Measurements from ENCODE around the gene LAPTM4A. TPM values are rescaled to one million over a fixed set of nuclear protein-coding genes. Genes with fewer than 3 reads are reported as not detected.

LAPTM4A gene
- polyA plus RNA-seq, result 254 to 509 TPM (median 460 TPM) in 3 replicates
- 67.7 TPM for polyA plus RNA-seq (2011; ENCODE audit: low read depth)
- polyA plus RNA-seq (2011; cell fraction: cytosol; rRNA removed), result 226 and 462 TPM in 2 replicates
- polyA plus RNA-seq (2011; cell fraction: nucleus; rRNA removed), result 737 and 886 TPM in 2 replicates
- 148 and 245 TPM in 2 replicates for polyA plus RNA-seq (2012; ENCODE audit: low replicate concordance)
- 40.9 to 255 TPM (median 189 TPM) in 3 replicates for polyA minus RNA-seq
- polyA minus RNA-seq (2011; cell fraction: cytosol; rRNA and poly(A)+ RNA removed), result 91.5 TPM
- 165 and 291 TPM in 2 replicates for polyA minus RNA-seq (2011; cell fraction: nucleus; rRNA and poly(A)+ RNA removed)

DNA sequence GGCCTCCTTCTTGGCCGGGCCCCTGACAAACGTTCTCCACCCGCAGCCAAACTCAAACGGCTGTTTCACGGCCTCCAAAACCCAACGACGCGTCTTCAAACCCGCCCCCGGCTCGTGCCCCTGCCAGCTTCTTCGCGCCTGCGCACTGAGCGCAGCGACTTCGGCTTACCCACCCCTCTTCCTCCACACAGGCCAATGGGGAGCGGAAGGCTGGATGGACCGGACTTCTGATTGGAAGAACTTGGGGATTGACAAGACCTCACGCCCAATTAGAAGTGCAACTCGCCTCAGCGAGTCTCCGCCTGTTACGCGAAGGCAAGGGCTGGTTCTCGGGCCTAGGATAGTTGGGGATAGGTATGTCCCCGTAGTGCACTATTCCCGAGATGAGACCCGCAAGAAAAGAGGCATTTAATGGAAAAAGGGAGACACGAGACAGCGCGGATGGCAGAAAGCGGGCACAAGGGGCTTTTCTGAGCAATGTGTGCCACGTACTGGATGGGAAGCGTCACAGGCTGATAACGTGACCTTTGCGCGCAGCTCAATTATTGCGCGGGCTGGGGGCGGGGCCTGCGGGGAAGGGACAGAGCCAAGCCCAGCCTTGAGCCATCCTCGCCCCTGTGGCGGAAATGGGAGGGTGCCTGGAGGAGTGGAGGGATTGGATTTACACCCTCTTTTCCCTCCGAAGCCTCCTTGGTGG, at the start of gene LAPTM4A:
TSS of gene LAPTM4A (minus strand) at position 97 of the 697 bp plus-strand sequence. CDS start 108 bp downstream, outside the sequence.
- Histone ChIP-seq H2AFZ (ENCODE audit: control insufficient read depth, low read length) (peak within 1 kb of the TSS; percentile 99), H3K4me1 (ENCODE audit: control insufficient read depth, extremely low read depth, insufficient read depth, low read length) (peaks cover 36% of the 10 kb centered on the region), H3K36me3 (ENCODE audit: control insufficient read depth in 2 of 2, extremely low read depth in 1 of 2, insufficient read depth in 2 of 2, low read length in 2 of 2) (peaks cover 0 to 4% of the 10 kb centered on the region in 2 experiments), H3K4me2 (ENCODE audit: control insufficient read depth, extremely low read depth, insufficient read depth, low read depth, low read length) (peak within 1 kb of the TSS; percentile 98), H3K9me3 (ENCODE audit: control insufficient read depth, low read depth, low read length) (no peaks in the 10 kb centered on the region), H4K20me1 (ENCODE audit: control insufficient read depth, extremely low read depth, insufficient read depth, low read length) (peaks cover 3% of the 10 kb centered on the region), H3K27me3 (ENCODE audit: control insufficient read depth, extremely low read depth, insufficient read depth, low read length) (no peaks in the 10 kb centered on the region), H3K79me2 (ENCODE audit: control insufficient read depth, insufficient read depth, low read length) (peaks cover 44% of the 10 kb centered on the region), H3K9me1 (ENCODE audit: control insufficient read depth, extremely low read depth, insufficient read depth, low read length) (no peaks in the 10 kb centered on the region), H3K4me3 (ENCODE audit: control insufficient read depth in 2 of 3, extremely low read depth in 1 of 3, insufficient read depth in 2 of 3, low read depth in 1 of 3, low read length in 3 of 3) (peak within 1 kb of the TSS; percentile 91 to 99 (median 98)), H3K9ac (ENCODE audit: control insufficient read depth, extremely low read depth, insufficient read depth, low read length) (peak within 1 kb of the TSS; percentile 94), H3K27ac (ENCODE audit: control insufficient read depth, insufficient read depth, low read length) (peak within 1 kb of the TSS; percentile 98)
- no peak for TF ChIP-seq EZH2 (IDR thresholded peaks at IDR 0.05; ENCODE audit: low read length)
- TF ChIP-seq, protein P1, sequence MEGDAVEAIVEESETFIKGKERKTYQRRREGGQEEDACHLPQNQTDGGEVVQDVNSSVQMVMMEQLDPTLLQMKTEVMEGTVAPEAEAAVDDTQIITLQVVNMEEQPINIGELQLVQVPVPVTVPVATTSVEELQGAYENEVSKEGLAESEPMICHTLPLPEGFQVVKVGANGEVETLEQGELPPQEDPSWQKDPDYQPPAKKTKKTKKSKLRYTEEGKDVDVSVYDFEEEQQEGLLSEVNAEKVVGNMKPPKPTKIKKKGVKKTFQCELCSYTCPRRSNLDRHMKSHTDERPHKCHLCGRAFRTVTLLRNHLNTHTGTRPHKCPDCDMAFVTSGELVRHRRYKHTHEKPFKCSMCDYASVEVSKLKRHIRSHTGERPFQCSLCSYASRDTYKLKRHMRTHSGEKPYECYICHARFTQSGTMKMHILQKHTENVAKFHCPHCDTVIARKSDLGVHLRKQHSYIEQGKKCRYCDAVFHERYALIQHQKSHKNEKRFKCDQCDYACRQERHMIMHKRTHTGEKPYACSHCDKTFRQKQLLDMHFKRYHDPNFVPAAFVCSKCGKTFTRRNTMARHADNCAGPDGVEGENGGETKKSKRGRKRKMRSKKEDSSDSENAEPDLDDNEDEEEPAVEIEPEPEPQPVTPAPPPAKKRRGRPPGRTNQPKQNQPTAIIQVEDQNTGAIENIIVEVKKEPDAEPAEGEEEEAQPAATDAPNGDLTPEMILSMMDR (optimal IDR thresholded peaks at IDR 0.05 in 1 of 3, IDR thresholded peaks at IDR 0.05 in 1 of 3, conservative IDR thresholded peaks at IDR 0.05 in 1 of 3; ENCODE audit: extremely low read depth in 1 of 3, insufficient read depth in 2 of 3, low read length in 3 of 3), result no peak
- dilution Hi-C loops (cut with MboI; ENCODE audit: extremely low pct_ligation_motif_present, low sequenced_read_pairs), result no loop called here
- peak; percentile 73 for FAIRE-seq
- DNase-seq (ENCODE audit: low read depth, low spot score), result peak; percentile 100

DNA sequence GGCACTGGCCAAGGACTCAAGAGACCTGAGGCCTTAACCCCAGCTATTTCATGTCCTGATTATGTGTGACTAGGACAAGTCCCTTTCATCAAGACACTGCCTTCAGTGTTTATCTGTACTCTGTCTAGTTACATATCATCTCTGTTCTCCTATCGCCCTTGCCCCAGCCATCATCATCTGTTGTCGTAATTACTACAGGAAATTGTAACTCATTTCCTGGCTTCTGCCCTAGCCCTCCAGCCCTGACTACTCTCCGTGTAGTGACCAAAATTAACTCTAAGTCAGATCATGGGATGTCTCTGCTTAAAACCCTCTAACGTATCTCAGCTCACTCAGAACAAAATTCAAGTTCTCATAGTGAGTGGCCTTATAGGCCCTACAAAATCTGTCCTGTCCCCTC, 49.3 kb upstream of the LAPTM4A start:
- Histone ChIP-seq H3K9ac (ENCODE audit: control insufficient read depth, extremely low read depth, insufficient read depth, low read length) (no peak overlapping the region), H3K9me3 (ENCODE audit: control insufficient read depth, low read depth, low read length) (no peaks in the 10 kb centered on the region), H3K4me3 (ENCODE audit: control insufficient read depth in 2 of 3, extremely low read depth in 1 of 3, insufficient read depth in 2 of 3, low read depth in 1 of 3, low read length in 3 of 3) (no peak overlapping the region), H3K9me1 (ENCODE audit: control insufficient read depth, extremely low read depth, insufficient read depth, low read length) (no peaks in the 10 kb centered on the region), H3K4me2 (ENCODE audit: control insufficient read depth, extremely low read depth, insufficient read depth, low read depth, low read length) (no peak overlapping the region), H3K79me2 (ENCODE audit: control insufficient read depth, insufficient read depth, low read length) (no peaks in the 10 kb centered on the region), H3K4me1 (ENCODE audit: control insufficient read depth, extremely low read depth, insufficient read depth, low read length) (no peaks in the 10 kb centered on the region), H2AFZ (ENCODE audit: control insufficient read depth, low read length) (no peak overlapping the region), H3K36me3 (ENCODE audit: control insufficient read depth in 2 of 2, extremely low read depth in 1 of 2, insufficient read depth in 2 of 2, low read length in 2 of 2) (no peaks in the 10 kb centered on the region), H3K27ac (ENCODE audit: control insufficient read depth, insufficient read depth, low read length) (no peak overlapping the region), H4K20me1 (ENCODE audit: control insufficient read depth, extremely low read depth, insufficient read depth, low read length) (no peaks in the 10 kb centered on the region), H3K27me3 (ENCODE audit: control insufficient read depth, extremely low read depth, insufficient read depth, low read length) (no peaks in the 10 kb centered on the region)
- FAIRE-seq (no peak), DNase-seq (ENCODE audit: low read depth, low spot score) (no peak)
- dilution Hi-C loops (cut with MboI; ENCODE audit: extremely low pct_ligation_motif_present, low sequenced_read_pairs), result no loop called here
- TF ChIP-seq, protein P1 (optimal IDR thresholded peaks at IDR 0.05 in 1 of 3, IDR thresholded peaks at IDR 0.05 in 1 of 3, conservative IDR thresholded peaks at IDR 0.05 in 1 of 3; ENCODE audit: extremely low read depth in 1 of 3, insufficient read depth in 2 of 3, low read length in 3 of 3), result no peak

Measured in keratinocyte (primary cell).